Astrocyte of the hippocampus (primary cell): ENCODE measurements around the gene SAMHD1.
"Not testable (repeated sequence)": the region's sequence is repeated elsewhere in the genome, so short reads cannot be mapped to it uniquely, and the experiment has no call there.

Experiments
- DNase-seq: peaks from one replicate; pipeline ENCODE4 v3.0.0; 2011; ENCODE audit warnings: low read depth, low spot score

The SAMHD1 gene

GRCh38 chr20:36951198-36951978 lies at the start of gene SAMHD1:
Gene SAMHD1 (minus strand): TSS chr20:36951708. CDS start chr20:36951643, 65 bp downstream.
- DNase-seq = peak; percentile 98

GRCh38 chr20:37000171-37000570 lies 48.7 kb upstream of the SAMHD1 start:
- not testable (repeated sequence) for DNase-seq

DNA sequence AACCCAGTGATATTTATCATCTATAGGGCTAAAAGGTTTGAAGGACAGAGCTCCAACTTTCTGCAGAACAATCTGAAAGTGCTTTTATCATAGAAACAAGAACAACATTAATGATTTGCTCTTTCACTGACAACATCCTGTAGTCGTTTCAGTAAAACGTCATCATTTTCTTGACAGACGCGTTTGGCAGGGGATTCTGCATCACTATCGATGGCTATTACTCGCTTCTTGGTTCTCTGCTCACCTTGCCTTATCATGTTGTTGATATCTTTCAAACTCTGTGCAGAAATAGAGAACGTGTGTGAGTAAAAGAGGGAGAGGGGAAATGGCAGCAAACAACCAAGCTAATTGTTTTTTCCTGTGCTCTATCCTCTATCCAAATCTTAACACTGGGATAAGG lies 47.1 kb upstream of the SAMHD1 start:
- DNase-seq = no peak

DNA sequence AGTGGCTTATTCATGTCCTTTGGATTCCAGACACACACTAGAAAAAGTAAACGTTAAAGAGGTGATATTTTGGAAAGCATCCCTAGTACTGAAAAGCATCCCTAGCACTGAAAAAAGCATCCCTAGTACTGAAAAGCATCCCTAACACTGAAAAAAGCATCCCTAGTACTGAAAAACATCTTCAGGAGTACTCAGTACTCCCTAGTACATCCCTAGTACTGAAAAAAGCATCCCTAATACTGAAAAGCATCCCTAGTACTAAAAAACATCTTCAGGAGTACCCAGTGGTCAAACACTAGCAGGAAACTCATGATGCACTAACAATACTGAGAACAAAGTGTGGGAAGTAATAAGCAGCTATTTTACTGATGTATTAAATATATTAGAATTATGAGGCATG lies 45.6 kb upstream of the SAMHD1 start:
- DNase-seq = no peak

DNA sequence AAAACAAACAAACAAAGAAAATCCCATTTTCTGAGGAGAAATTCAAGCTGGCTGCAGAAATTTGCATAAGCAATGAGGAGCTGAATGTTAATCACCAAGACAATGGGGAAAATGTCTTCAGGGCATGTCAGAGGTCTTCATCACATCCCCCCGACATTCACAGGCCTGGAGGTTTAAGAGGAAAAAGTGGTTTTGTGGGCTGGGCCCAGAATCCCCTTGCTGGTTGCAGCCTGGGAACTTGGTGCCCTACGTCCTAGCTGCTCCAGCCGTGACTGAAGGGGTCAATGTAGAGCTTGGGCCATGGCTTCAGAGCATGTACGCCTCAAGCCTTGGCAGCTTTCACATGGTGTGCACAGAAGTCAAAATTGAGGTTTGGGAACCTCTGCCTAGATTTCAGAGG lies 42.7 kb upstream of the SAMHD1 start:
- not testable (repeated sequence) for DNase-seq

GRCh38 chr20:36992802-36993334 lies 41.4 kb upstream of the SAMHD1 start:
- DNase-seq = no peak

GRCh38 chr20:36991703-36992102 lies 40.2 kb upstream of the SAMHD1 start:
- no peak for DNase-seq

DNA sequence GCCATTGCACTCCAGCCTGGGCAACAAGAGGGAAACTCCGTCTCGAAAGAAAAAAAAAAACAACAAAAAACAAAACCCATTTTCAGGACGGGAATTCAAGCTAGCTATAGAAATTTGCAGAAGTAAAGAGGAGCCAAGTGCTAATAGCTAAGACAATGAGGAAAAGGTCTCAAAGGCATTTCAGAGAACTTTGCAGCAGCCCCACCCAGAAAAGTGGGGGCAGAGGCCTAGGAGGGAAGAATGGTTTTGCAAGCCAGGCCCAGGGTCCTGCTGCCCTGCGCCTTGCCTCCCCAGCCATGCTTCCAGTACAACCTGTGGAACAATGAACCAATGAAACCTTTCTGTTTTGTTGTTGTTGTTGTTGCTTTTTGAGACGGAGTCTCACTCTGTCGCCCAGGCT lies 38.3 kb upstream of the SAMHD1 start:
- no peak for DNase-seq

DNA sequence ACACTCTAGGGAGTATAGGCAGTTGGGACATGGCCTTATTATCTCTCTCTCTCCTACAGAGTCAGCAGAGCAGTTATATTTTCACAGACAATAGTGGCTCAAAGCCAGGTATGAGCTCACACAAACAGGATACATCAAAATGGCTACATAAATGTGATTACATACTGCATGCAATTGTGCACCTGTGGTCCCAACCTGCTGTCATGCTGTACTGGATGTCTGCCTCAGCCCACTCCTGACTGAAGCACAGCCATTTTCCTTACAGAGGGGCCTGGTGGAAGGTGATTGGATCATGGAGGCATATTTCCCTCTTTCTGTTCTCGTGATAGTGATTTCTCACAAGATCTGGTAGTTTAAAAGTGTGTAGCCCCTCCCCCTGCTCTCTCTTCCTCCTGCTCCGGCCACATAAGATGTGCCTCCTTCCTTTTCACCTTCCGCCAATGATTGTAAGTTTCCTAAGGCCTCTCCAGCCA lies 37.0 kb upstream of the SAMHD1 start:
- peak; percentile 7 for DNase-seq

GRCh38 chr20:36984257-36984638 lies 32.7 kb upstream of the SAMHD1 start:
- DNase-seq = no peak

DNA sequence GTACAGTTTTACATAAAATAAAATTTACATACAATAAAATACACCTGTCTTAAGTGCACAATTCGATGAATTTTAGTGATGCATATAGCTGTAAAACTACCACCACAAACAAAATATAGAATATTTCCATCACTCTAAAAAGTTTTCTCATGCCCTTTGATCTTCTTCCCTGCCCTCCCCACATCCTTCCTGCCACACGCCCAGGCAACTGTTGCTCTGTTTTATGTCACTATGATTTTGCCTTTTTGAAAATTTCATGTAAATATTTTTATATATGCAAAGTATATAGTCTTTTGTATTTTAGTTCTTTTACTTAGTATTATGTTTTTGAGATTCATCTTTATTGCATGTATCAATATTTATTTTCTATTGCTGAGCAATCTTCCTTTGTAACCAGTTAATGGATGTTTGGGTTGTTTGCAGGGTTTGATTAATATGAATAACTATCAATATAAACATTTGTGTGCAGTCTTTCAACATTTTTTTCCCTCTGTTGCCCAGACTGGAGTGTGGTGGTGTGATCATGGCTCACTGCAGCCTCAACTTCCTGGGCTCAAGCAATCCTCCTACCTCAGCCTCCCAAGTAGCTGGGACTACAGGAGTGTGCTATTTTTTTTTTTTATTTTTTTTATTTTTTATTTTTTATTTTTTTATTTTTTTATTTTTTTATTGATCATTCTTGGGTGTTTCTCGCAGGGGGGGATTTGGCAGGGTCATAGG lies 23.8 kb upstream of the SAMHD1 start:
- DNase-seq = no peak

GRCh38 chr20:36974660-36975059 lies 23.2 kb upstream of the SAMHD1 start:
- no peak for DNase-seq

- DNase-seq = no peak
Observed at GRCh38 chr20:36971103-36971502, 19.6 kb upstream of the SAMHD1 start.

- DNase-seq = no peak
Observed at GRCh38 chr20:36969478-36970186, 18.1 kb upstream of the SAMHD1 start.

DNA sequence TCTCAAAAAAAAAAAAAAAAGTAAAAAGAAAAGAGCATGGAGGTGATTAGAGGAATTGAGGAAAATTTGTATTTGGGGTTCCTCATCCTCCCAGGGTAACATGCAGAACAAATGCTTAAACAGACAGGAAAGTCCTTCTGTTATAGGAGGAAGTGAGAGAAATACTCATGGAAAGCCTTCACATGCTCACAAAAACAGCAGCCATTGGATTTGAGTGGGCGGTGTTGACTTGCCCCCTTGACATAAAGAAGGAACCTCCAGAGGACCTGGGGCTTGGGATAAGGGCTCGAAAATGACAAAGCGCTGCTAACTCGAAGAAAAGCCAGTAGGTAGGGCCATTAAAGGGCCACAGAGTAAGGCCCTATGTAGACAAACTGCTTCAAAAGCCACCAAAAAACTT lies 17.5 kb upstream of the SAMHD1 start:
- DNase-seq = no peak

DNA sequence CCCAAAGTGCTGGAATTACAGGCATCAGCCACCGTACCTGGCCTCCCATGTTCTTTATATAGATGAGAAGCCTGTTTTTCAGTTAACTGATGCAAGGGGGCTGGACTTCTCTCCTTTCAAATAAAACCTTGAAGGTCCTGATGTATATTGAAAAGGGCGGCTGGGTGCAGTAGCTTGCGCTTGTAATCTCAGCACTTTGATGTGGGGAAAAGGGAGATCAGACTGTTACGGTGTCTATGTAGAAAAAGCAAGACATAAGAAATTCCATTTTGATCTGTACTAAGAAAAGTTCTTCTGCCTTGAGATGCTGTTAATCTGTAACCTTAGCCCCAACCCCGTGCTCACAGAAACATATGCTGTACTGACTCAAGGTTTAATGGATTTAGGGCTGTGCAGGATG lies 16.1 kb upstream of the SAMHD1 start:
- no peak for DNase-seq

DNA sequence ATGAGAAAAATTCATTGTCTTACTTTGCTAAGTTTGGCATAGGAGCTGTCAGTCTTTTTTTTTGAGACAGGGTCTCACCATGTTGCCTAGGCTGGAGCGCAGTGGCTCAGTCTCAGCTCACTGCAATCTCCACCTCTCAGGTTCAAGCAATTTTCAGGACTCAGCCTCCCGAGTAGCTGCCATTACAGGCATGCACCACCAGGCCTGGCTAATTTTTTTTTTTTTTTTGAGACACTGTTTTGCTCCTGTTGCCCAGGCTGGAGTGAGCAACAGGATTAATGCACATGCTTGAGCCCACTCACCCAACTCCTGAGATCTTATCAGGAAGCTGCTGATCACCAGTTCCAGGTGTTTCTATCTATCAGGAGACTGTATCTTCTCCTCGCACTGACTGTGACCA lies 15.5 kb upstream of the SAMHD1 start:
- DNase-seq = not testable (repeated sequence)

GRCh38 chr20:36962354-36962941 lies 10.9 kb upstream of the SAMHD1 start:
- DNase-seq = not testable (repeated sequence)

DNA sequence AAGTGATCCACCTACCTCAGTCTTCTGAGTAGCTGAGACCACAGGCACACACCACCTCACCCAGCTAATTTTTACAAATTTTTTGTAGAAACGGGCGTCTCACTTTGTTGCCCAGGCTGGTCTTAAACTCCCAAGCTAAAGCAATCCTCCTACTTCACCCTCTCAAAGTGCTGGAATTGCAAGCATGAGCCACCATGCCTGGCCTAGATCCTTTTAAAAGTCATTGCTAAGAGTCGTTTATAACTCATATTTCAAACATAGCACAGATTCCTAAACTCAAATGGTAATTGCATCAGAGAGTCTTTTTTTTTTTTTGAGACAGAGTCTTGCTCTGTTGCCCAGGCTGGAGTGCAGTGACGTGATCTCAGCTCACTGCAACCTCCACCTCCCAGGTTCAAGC lies 7.7 kb upstream of the SAMHD1 start:
- DNase-seq = no peak

GRCh38 chr20:36957875-36958667 lies 6.6 kb upstream of the SAMHD1 start:
- DNase-seq = no peak

- DNase-seq = no peak
Observed at GRCh38 chr20:36956674-36957073, 5.2 kb upstream of the SAMHD1 start.
